CD4-positive, alpha-beta T cell treated with Interleukin-12 subunit alpha and Interleukin-12 subunit beta, for 1 hour (primary cell): ENCODE data around the gene ARID1B.
"Not testable (repeated sequence)": the region's sequence is repeated elsewhere in the genome, so short reads cannot be mapped to it uniquely, and the experiment has no call there.

Source experiments
- DNase-seq: peaks from one replicate; pipeline ENCODE4 v3.0.0-alpha.2; 2020

The ARID1B gene

GRCh38 chr6:156974830-156975261 is 197.7 kb downstream of the ARID1B start:
- no peak for DNase-seq

GRCh38 chr6:156975414-156975813 is 198.2 kb downstream of the ARID1B start:
- no peak for DNase-seq

DNA sequence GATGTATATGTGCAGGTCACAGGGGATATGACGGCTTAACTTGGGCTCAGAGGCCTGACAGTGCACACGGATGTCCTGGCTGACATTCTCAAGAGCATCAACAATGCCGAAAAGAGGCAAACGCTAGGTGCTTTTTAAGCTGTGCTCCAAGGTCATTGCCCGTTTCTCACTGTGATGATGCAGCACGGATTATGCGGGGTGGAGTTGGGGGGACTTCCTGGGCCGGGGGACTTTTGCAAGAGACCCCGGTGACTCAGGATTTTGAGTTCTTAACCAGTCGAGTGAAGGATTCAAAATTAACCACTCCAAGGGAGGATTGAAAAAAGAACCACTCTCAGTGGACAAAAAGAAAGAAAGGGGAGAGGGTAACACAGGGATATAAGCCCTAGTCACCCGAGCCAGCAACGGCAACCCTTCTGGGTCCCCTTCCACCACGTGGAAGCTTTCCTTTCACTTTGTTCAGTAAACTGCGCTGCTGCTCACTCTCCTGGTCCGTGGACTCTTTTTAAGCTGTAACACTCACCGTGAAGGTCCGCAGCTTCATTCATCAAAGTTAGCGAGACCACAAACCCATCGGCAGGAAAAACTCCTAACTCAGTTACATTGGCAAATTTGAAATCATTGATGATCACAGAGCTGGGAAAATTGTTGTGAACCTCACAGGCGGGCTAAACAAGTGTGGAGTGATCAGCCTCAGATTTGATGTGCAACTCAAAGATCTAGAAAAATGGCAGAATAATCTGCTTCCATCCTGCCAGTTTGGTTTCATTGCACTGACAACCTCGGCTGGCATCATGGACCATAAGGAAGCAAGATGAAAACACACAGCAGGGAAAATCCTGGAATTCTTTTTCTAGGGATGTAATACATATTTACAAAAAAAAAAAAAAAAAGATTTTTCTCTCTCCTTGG is 199.3 kb downstream of the ARID1B start:
- peak; percentile 14 for DNase-seq

GRCh38 chr6:156977527-156978291 is 200.5 kb downstream of the ARID1B start:
- DNase-seq: no peak

- DNase-seq: no peak
These were observed 201.8 kb downstream of the ARID1B start for GRCh38 chr6:156978948-156979347.

GRCh38 chr6:156980515-156980914 is 203.3 kb downstream of the ARID1B start:
- DNase-seq: no peak

GRCh38 chr6:156980948-156981347 is 203.8 kb downstream of the ARID1B start:
- no peak for DNase-seq

- DNase-seq: no peak
These were observed 205.0 kb downstream of the ARID1B start for GRCh38 chr6:156982168-156982567.

GRCh38 chr6:156982864-156983263 is 205.7 kb downstream of the ARID1B start:
- DNase-seq: not testable (repeated sequence)

DNA sequence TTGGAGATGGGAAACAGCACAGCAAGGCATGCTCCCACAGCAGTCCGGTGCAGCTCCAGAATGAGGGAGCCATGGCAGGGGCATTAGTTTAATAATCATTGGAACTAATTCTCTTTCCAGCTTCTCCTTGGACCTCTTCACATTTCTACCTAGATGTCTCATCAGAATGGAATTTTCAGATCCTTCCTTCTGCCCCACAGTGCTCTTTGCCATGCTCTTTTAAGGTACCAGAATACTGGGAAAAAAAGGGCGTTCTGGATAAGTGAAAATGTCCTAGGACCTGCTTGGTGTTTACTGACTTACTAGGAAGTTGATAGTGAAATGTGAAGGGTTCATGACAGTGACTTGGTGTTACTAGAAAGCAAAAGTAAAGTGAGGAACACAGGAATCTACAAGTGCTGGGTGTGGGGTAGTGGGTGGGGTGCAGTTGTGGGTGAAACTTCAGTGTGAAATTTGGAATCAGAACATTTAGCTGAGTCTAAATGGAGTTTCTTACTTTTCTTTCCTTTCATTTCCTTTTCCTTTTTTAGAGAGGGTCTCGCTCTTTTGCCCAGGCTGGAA is 207.1 kb downstream of the ARID1B start:
- no peak for DNase-seq

DNA sequence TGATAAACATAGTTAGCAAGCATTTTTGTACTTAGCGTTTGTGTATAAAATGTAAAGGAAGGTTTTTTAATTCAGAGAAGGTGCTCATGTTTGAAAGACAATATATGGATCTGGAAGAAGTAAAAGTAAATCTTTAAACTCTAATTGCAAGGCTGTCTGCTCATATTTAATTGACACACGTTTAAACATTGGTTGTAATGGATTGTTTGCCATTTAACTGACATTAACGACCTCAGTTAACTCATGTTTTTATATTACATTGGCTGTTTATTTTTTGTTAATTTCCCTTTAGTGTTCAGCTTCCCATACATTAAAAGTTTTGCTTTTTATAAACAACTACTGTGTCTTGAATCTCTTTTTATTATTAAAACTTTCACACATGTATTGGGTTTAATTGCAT is 208.1 kb downstream of the ARID1B start:
- DNase-seq: no peak

DNA sequence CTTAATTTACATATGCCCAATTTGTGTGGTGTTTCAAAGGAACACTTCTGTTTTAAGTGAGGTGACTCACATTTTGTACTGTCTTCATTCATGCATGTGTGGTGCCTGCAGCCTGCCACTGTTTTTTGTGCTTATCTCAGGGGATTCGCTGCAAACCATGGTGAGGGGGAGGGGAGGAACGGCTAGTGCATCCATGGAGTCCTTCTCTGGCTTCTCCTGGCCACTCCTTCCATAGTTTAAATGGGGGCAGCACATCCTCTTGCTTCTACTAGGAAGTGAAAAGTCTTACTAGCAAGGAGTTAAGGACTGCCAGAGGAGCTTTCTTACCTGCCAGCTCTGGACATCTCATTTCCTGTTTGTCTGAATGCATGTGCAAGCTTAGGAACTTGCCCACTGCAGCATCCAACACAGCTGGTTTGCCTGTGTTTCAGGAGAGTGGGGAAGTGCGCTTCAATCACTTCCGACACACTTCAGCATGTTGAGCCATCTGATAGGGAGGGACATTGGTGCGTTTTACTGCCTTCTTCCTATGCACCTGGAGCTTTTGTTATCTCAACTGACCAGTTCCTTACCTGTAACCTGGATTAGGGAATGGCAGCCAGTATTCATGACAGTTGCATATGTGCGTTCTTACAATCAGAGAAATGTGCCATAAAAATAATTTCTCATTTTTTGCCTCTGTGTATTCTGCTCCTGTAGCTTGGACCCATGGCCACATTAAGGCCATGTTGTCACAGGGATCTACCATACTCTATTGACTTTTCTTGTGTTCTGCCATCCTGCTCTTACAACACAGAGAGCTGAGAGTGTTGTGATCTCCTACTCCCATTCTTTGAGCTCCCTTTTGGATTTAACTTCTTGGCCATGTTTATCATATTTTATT is 211.3 kb downstream of the ARID1B start:
- DNase-seq: no peak

DNA sequence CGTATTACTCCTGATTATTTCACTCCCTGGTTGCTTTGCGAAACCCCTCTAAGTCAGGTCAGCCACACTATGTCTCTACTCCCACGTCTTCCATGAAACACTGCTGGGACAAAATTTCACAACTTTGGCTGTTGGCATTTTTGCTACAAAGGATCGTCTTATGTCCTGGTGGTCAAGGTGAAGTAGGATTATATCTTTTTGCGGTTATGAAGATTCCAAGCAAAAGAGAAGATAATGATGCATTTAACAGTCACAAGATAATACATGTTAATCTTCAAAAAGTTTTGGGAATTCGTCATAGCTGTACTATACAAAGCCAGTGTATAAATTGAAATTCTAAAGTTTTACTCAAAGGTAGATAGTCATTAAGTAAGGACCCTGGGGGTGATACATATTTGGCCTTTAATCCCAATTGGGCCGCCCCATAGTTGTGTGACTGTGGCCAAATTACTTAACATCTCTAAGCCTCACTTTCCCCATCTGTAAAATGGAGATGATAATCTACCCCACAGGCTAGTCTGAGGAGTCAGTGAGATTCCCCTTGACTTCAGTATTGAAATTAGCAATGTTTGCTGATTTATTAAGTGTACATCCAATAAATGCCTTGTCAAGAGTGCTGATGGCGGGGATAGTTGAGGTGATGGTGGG is 212.1 kb downstream of the ARID1B start:
- no peak for DNase-seq

DNA sequence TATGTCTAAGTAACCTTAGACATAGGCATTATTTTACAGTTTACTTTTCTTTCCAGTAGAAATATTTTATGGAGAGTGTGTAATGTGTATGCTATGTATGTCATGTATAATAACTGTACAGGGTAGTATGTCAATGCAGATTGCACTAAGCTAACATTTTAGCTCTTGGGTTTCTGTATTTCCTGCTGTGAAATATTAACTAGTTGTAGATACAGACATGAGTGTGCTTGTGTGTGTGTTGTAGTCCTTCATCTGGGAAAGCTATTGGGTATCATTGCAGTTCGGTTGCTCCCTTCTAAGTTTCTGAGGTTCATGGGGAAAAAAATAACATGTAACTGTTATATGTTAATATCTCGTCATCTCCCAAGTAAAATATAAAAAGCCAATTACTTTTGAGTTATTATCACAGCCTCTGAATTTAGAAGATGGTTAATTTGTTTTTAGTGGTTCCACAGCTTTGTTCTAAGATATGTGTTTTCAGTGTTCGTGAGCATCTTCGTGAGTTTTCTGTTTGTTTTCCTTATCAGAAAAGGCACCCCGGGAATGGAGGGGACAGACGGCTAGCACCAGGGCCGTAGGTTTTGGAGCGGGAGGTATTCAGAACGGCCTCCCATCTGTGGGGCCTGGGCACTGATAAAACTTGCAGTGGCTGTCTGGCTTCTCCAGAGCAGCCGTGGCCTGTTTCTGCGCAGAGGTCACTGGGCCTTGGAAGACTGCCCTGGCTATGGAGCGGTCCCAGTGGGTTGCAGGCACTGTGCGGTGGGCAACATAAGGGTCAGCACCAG is 215.0 kb downstream of the ARID1B start:
- DNase-seq: no peak

DNA sequence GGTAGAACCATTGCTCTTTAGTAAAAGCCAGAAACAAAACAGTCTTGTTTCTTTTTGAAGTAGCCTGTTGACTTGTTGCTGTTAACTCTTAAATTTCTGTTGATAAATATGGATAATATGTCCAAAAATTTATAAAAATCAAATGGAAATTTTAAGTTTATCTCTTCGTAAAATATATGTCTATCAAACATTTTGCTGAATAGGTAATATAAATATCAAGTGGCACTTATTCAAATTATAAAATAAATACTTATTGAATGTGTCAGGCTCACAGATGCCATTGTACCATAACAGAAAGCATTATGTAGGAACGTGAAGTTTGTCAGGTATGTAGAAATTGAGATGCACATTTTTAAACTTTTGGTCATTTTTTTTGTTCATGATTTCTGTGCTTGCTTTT is 216.5 kb downstream of the ARID1B start:
- DNase-seq: no peak

- DNase-seq: no peak
These were observed 217.3 kb downstream of the ARID1B start for GRCh38 chr6:156994215-156995076.

- DNase-seq: no peak
These were observed 218.3 kb downstream of the ARID1B start for GRCh38 chr6:156995502-156995901.

DNA sequence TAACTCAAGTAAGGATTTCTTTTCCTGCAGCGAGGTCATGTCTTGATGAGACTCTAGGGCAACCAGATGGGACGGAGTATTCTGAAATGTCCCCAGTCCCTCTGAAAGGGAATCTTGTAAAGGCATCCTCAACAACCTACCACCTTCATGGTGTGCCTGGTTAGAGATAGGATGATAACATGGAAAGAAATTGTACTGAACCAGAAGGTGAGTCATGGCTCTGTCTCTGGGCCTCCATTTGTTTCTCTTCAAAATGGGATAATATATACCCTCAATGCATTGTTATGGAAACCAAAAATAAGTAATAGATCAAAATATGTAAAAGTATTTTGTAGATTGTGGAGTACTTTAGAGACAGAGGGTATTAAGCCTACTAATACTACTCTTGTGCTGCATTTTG is 219.1 kb downstream of the ARID1B start:
- DNase-seq: no peak

- DNase-seq: no peak
These were observed 221.7 kb downstream of the ARID1B start for GRCh38 chr6:156998794-156999330.

DNA sequence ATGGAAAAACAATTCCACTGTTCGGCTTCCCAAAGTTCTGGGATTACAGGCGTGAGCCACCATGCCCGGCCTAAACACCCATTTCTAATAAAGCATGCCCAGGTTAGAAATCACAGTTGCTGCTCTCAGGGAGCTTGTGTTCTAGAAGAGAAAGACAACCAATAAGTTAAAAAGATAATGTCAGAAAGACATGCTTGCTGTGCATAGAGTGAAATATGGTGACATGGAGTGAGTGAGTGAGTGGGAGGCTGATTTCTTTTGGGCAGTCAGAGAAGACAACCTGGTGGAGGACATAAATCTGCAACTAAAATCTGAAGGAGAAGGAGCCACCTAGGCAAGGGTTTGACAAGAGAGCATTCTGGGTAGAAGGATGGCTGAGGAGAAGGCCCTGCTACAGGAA is 222.6 kb downstream of the ARID1B start:
- no peak for DNase-seq
